H1 (cell line): Measurements from ENCODE around the gene TAS2R46. TPM values are rescaled to one million over a fixed set of nuclear protein-coding genes. Genes with fewer than 3 reads are reported as not detected.

Source experiments
- CTCF ChIA-PET: fragments of 300-600 bp; sonication (Branson Sonifier 250); formaldehyde crosslinking; loops from one replicate; lab custom pipeline; 2021; ENCODE audit not compliant: partially characterized antibody; lab: Charles Lee
- POLR2A ChIA-PET: fragments of 300-600 bp; sonication (Branson Sonifier 250); formaldehyde crosslinking; loops from one replicate; lab custom pipeline; 2021; ENCODE audit warnings: inconsistent platforms; ENCODE audit not compliant: partially characterized antibody; lab: Charles Lee
- DNase-seq, 2 experiments: peaks; one replicate each; pipeline versions ENCODE4 v3.0.0 to v3.0.0-alpha.2; 2010 to 2022; ENCODE audit warnings: low spot score in 2 of 2, low read depth in 1 of 2, mixed read lengths in 1 of 2
- FAIRE-seq: peaks from 2 replicates; lab custom pipeline; 2011; peaks lifted over from hg19 to GRCh38; lab: Jason Lieb, UNC
- H2AFZ ChIP-seq: 2 replicates; pipeline ENCODE4 v1.8.1; 2012; ENCODE audit warnings: low read length, inconsistent platforms
- H2AK5ac ChIP-seq: 2 replicates; pipeline ENCODE4 v1.6.1; 2013; ENCODE audit warnings: low read depth, low read length
- H2BK120ac ChIP-seq: replicated peaks from 2 replicates; pipeline ENCODE3; 2013; ENCODE audit warnings: low read depth, low read length, inconsistent platforms
- H2BK12ac ChIP-seq: 2 replicates; pipeline ENCODE4 v1.6.1; 2013; ENCODE audit warnings: low read depth, low read length
- H2BK15ac ChIP-seq: 2 replicates; pipeline ENCODE4 v1.6.1; 2013; ENCODE audit warnings: low read length
- H2BK20ac ChIP-seq: 2 replicates; pipeline ENCODE4 v1.6.1; 2013; ENCODE audit warnings: low read length
- H2BK5ac ChIP-seq: 2 replicates; pipeline ENCODE4 v1.6.1; 2013; ENCODE audit warnings: low read depth, low read length
- H3K14ac ChIP-seq: 2 replicates; pipeline ENCODE4 v1.6.1; 2013; ENCODE audit warnings: inconsistent platforms; ENCODE audit not compliant: insufficient read length
- H3K18ac ChIP-seq: 2 replicates; pipeline ENCODE4 v1.6.1; 2013; ENCODE audit warnings: low read length; ENCODE audit errors: extremely low read depth
- H3K23ac ChIP-seq: 2 replicates; pipeline ENCODE4 v1.6.1; 2013; ENCODE audit warnings: inconsistent platforms; ENCODE audit not compliant: insufficient read length
- H3K23me2 ChIP-seq: 2 replicates; pipeline ENCODE4 v1.6.1; 2013; ENCODE audit warnings: low read depth, low read length
- H3K27ac ChIP-seq: 2 replicates; pipeline ENCODE4 v1.6.1; 2011; ENCODE audit warnings: low read depth, low read length, inconsistent platforms
- H3K27me3 ChIP-seq, 4 experiments: replicated peaks in 1 of 4; 1 replicate in 1 of 4; 2 replicates in 3 of 4; pipeline versions ENCODE4 v1.6.1 to v1.8.1; 2011 to 2013; ENCODE audit warnings: low read length in 3 of 4, mild to moderate bottlenecking in 3 of 4, inconsistent platforms in 2 of 4, mixed read lengths in 2 of 4, moderate library complexity in 1 of 4; ENCODE audit not compliant: control insufficient read depth in 3 of 4, insufficient read depth in 3 of 4; ENCODE audit errors: extremely low read depth in 1 of 4
- H3K36me3 ChIP-seq, 4 experiments: 2 replicates each; pipeline versions ENCODE4 v1.6.1 to v1.8.1; 2011 to 2013; ENCODE audit warnings: mild to moderate bottlenecking in 4 of 4, low read length in 3 of 4, moderate library complexity in 2 of 4, control low read depth in 1 of 4, inconsistent platforms in 1 of 4; ENCODE audit not compliant: insufficient read depth in 4 of 4, control insufficient read depth in 2 of 4
- H3K4ac ChIP-seq: replicated peaks from 2 replicates; pipeline ENCODE3; 2013; ENCODE audit warnings: low read length, low read depth, mixed read lengths, inconsistent platforms; ENCODE audit not compliant: insufficient read length
- H3K4me1 ChIP-seq, 4 experiments: replicated peaks in 1 of 4; 1 replicate in 1 of 4; 2 replicates in 3 of 4; pipeline versions ENCODE4 v1.6.1 to v1.8.1; 2011 to 2013; ENCODE audit warnings: low read length in 3 of 4, inconsistent platforms in 2 of 4, mixed read lengths in 1 of 4; ENCODE audit not compliant: insufficient read depth in 4 of 4, control insufficient read depth in 3 of 4
- H3K4me2 ChIP-seq, 2 experiments: 2 replicates each; pipeline versions ENCODE4 v1.6.1 to v1.8.1; 2011 to 2013; ENCODE audit warnings: low read depth in 2 of 2, low read length in 2 of 2, control low read depth in 1 of 2, inconsistent platforms in 1 of 2, mild to moderate bottlenecking in 1 of 2; ENCODE audit not compliant: insufficient read depth in 1 of 2
- H3K4me3 ChIP-seq, 4 experiments: fragments of 200-600, 300-600 bp in 1 of 4; sonication (generic), shearing (Covaris generic), sonication (Bioruptor Twin) in 1 of 4; 2 replicates each; pipeline versions ENCODE4 v1.5.1 to v1.8.1; 2011 to 2016; ENCODE audit warnings: low read length in 4 of 4, low read depth in 3 of 4, control low read depth in 2 of 4, inconsistent platforms in 2 of 4, mild to moderate bottlenecking in 2 of 4, mixed read lengths in 1 of 4, moderate library complexity in 1 of 4; ENCODE audit not compliant: insufficient read depth in 2 of 4; ENCODE audit errors: extremely low read depth in 1 of 4
- H3K56ac ChIP-seq: replicated peaks from 2 replicates; pipeline ENCODE3; 2013; ENCODE audit warnings: low read depth, mild to moderate bottlenecking, mixed read lengths, low read length, inconsistent platforms; ENCODE audit not compliant: insufficient read length
- H3K79me1 ChIP-seq: 2 replicates; pipeline ENCODE4 v1.6.1; 2013; ENCODE audit warnings: low read depth, low read length, control low read depth
- H3K79me2 ChIP-seq, 2 experiments: 2 replicates each; pipeline versions ENCODE4 v1.6.1 to v1.8.1; 2012 to 2013; ENCODE audit warnings: low read length in 2 of 2, mild to moderate bottlenecking in 2 of 2, inconsistent platforms in 1 of 2; ENCODE audit not compliant: insufficient read depth in 2 of 2, control insufficient read depth in 1 of 2
- H3K9ac ChIP-seq, 4 experiments: replicated peaks in 1 of 4; 1 replicate in 1 of 4; 2 replicates in 3 of 4; pipeline versions ENCODE4 v1.6.1 to v1.8.1; 2011 to 2013; ENCODE audit warnings: low read depth in 3 of 4, low read length in 3 of 4, control low read depth in 2 of 4, mild to moderate bottlenecking in 2 of 4, moderate library complexity in 2 of 4, inconsistent platforms in 1 of 4; ENCODE audit errors: extremely low read depth in 1 of 4
- H3K9me3 ChIP-seq, 2 experiments: 2 replicates each; pipeline versions ENCODE4 v1.6.1 to v1.8.1; 2012 to 2013; ENCODE audit warnings: mild to moderate bottlenecking in 2 of 2, moderate library complexity in 2 of 2, control low read depth in 1 of 2, inconsistent platforms in 1 of 2, low read depth in 1 of 2, low read length in 1 of 2, mixed read lengths in 1 of 2; ENCODE audit not compliant: insufficient read depth in 2 of 2
- H4K20me1 ChIP-seq, 2 experiments: replicated peaks in 1 of 2; 2 replicates each; pipeline versions ENCODE3 to v1.8.1; 2011 to 2013; ENCODE audit warnings: inconsistent platforms in 2 of 2, low read length in 2 of 2, mild to moderate bottlenecking in 1 of 2; ENCODE audit not compliant: insufficient read depth in 2 of 2, control insufficient read depth in 1 of 2
- H4K5ac ChIP-seq: 2 replicates; pipeline ENCODE4 v1.6.1; 2013; ENCODE audit warnings: low read length, low read depth, mixed read lengths, inconsistent platforms; ENCODE audit not compliant: insufficient read length
- H4K8ac ChIP-seq: 2 replicates; pipeline ENCODE4 v1.8.0; 2013; ENCODE audit warnings: mild to moderate bottlenecking, moderate library complexity, low read length, inconsistent platforms; ENCODE audit not compliant: insufficient read depth; ENCODE audit errors: extremely low read depth
- H4K91ac ChIP-seq: replicated peaks from 2 replicates; pipeline ENCODE3; 2013; ENCODE audit warnings: low read length, mixed read lengths, inconsistent platforms; ENCODE audit not compliant: insufficient read length
- BRCA1 ChIP-seq: IDR thresholded peaks from 2 replicates; pipeline ENCODE4 v1.6.1; 2012; ENCODE audit warnings: low read depth, low read length, improper control_type of control experiment
- CREB1 ChIP-seq: IDR thresholded peaks from 2 replicates; pipeline ENCODE4 v1.6.1; 2012; ENCODE audit warnings: inconsistent platforms
- JUN ChIP-seq: IDR thresholded peaks from 2 replicates; pipeline ENCODE4 v1.6.1; 2011; ENCODE audit warnings: low read depth, mild to moderate bottlenecking, improper control_type of control experiment, low read length
- KDM1A ChIP-seq: fragments of 200-600, 300-600 bp; sonication (generic); IDR thresholded peaks from 2 replicates; pipeline ENCODE4 v1.7.1; 2016; ENCODE audit warnings: mild to moderate bottlenecking, low read length, borderline replicate concordance
- TCF12 ChIP-seq: IDR thresholded peaks from 2 replicates; pipeline ENCODE4 v1.6.1; 2011; ENCODE audit warnings: low read depth, mild to moderate bottlenecking, low read length
- YY1 ChIP-seq: IDR thresholded peaks from 2 replicates; pipeline ENCODE4 v1.6.1; 2011; ENCODE audit warnings: low read depth, mild to moderate bottlenecking, low read length
- ZNF274 ChIP-seq: IDR thresholded peaks from 2 replicates; pipeline ENCODE4 v1.7.0; 2012; ENCODE audit warnings: low read length, borderline replicate concordance; ENCODE audit errors: extremely low read depth
- WGBS, 2 experiments: shearing (Covaris generic) in 1 of 2; methylation state at CpG; one replicate each; pipeline versions ENCODE4 v1.1.6 to v1.1.7; 2013 to 2015; ENCODE audit warnings: low lambda C conversion rate in 2 of 2, mixed read lengths in 2 of 2, inconsistent platforms in 1 of 2, low coverage in 1 of 2, missing lambda C conversion rate in 1 of 2; ENCODE audit not compliant: insufficient replicate concordance in 2 of 2, insufficient coverage in 1 of 2, insufficient read length in 1 of 2; ENCODE audit errors: extremely low coverage in 1 of 2, missing lambda C conversion rate in 1 of 2; 5-methylcytosine and 5-hydroxymethylcytosine counted together
- polyA plus RNA-seq, 7 experiments: library from polyadenylated mRNA; depleted of rRNA in 3 of 7; stranded (reverse) in 5 of 7; unstranded in 2 of 7; fragments of >200 nt in 5 of 7; fragments of 200-250 nt in 2 of 7; gene quantifications; 1 replicate in 5 of 7; 2 replicates in 1 of 7; 4 replicates in 1 of 7; pipeline versions ENCODE4 v1.2.1 to v1.2.3, GENCODE V29; 2011 to 2013; ENCODE audit warnings: missing spikeins in 2 of 7, mixed read lengths in 2 of 7
- total RNA-seq: library from RNA; stranded (reverse); fragmentation: NEBNext Ultra II Directional; extraction: Animal tissue kit (Norgen Biotek cat#: 25700); gene quantifications from 2 replicates; pipeline ENCODE4 v1.2.1, GENCODE V29; 2021

Gene TAS2R46
- total and polyA plus RNA-seq, 2 of the 8 experiments (the other 6 are each of a cell fraction or from before 2014, with no cell fraction given): 0.14 TPM; not detected in 1

DNA sequence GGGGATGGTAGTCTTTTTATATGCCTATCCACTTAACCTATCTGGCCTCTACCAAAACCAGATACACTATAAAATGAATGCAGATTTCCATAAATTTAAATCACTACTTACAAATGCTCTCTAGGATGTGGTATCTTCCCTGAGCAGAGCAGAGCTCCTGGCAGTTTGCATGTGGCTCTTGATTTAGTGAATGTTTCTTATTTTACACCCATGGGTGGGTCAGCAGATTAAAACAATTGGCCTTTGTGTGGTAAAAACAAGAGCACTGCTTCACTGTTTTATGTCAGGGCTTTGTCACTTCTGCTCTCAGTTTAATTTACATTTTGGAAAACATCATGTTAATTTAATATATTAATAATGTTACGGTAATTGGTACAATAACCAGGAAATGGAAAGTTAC is 45.2 kb downstream of the TAS2R46 start:
- H3K4me3 ChIP-seq: no peak overlapping the region
- no peak for TF ChIP-seq BRCA1
- no peak for TF ChIP-seq YY1
- TF ChIP-seq KDM1A: no peak
- no peak for TF ChIP-seq JUN
- TF ChIP-seq ZNF274: no peak
- TF ChIP-seq CREB1: no peak
- TF ChIP-seq TCF12: no peak
- H3K9me3 ChIP-seq: no peaks in the 10 kb centered on the region
- no peak overlapping the region for H3K9ac ChIP-seq
- CTCF ChIA-PET: interaction anchor here (1.1 kb wide), 1 partner anchor 470 kb away, joined by 3 read pairs; no protein-coding TSS in a partner anchor
- H2AK5ac ChIP-seq: no peak overlapping the region
- no peak overlapping the region for H2AFZ ChIP-seq
- no peaks in the 10 kb centered on the region for H3K36me3 ChIP-seq
- no peaks in the 10 kb centered on the region for H3K27me3 ChIP-seq
- H3K4ac ChIP-seq: no peak overlapping the region
- no peaks in the 10 kb centered on the region for H3K79me2 ChIP-seq
- H2BK15ac ChIP-seq: no peak overlapping the region
- H2BK12ac ChIP-seq: no peak overlapping the region
- H3K4me2 ChIP-seq: no peak overlapping the region
- H3K4me1 ChIP-seq: no peaks in the 10 kb centered on the region
- H4K20me1 ChIP-seq: no peaks in the 10 kb centered on the region
- no peak overlapping the region for H2BK120ac ChIP-seq
- H2BK20ac ChIP-seq: no peak overlapping the region
- H3K56ac ChIP-seq: no peak overlapping the region
- no peak overlapping the region for H4K8ac ChIP-seq
- no peak overlapping the region for H4K91ac ChIP-seq
- H3K18ac ChIP-seq: no peak overlapping the region
- WGBS, 2 experiments: 91% methylated on average over 1 of the region's 1 CpG; no CpG with 5 or more reads in 1 of the 2 experiments
- H3K23ac ChIP-seq: no peak overlapping the region
- no peak overlapping the region for H3K14ac ChIP-seq
- H3K79me1 ChIP-seq: no peaks in the 10 kb centered on the region
- DNase-seq (no peak), FAIRE-seq (no peak)
- no peak overlapping the region for H4K5ac ChIP-seq
- POLR2A ChIA-PET: interaction anchor here (0.6 kb wide), 2 partner anchors 54 to 56 kb away, joined by 3 read pairs; no protein-coding TSS in a partner anchor
- no peak overlapping the region for H3K27ac ChIP-seq
- H3K23me2 ChIP-seq: no peaks in the 10 kb centered on the region
- no peak overlapping the region for H2BK5ac ChIP-seq
